Kidney tubule cell (primary cell): ENCODE results near the gene NPIPB2.
"Not testable (repeated sequence)": the region's sequence is repeated elsewhere in the genome, so short reads cannot be mapped to it uniquely, and the experiment has no call there.

ENCODE experiments used
- DNase-seq: peaks from one replicate; pipeline ENCODE4 v3.0.0-alpha.2; 2018; ENCODE audit warnings: low spot score

The NPIPB2 gene

GRCh38 chr16:11957591-11958395, 15.9 kb upstream of the NPIPB2 start:
- no peak for DNase-seq

GRCh38 chr16:11956558-11956957, 14.7 kb upstream of the NPIPB2 start:
- DNase-seq = no peak

GRCh38 chr16:11955713-11956123, 13.9 kb upstream of the NPIPB2 start:
- peak; percentile 91 for DNase-seq

DNA sequence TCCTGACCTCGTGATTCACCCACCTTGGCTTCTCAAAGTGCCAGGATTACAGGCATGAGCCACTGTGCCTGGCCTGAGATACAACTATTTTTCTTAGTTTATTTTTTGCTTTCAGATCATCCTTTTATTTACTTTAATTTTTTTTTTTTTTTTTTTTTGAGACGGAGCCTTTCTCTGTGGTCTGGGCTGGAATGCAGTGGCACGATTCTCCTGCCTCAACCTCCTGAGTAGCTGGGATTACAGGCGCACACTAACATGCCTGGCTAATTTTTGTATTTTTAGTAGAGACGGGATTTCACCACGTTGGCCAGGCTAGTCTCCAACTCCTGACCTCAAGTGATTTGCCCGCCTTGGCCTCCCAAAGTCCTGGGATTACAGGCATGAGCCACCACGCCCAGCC, 11.7 kb upstream of the NPIPB2 start:
- DNase-seq = not testable (repeated sequence)

- no peak for DNase-seq
Observed at GRCh38 chr16:11950388-11950787, 8.5 kb upstream of the NPIPB2 start.

DNA sequence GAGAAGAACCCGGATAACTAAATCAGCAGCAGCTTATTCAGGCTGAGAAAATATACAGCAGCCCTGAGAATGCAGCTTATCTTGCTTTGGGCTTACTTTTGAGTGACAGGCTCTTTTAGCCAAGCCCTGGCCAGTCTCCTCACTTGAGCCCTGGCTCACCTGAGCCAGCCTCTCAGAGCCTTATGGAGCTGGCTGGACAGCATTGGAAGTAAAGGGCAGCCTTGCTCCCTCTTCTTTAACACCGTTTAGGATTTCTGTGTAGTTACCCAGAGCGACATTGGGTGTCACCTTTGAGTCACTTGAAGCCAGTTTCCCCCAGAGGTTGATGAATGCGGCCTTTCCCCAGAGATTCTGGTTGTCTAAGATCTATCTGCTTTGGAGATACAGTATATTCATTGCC, 7.7 kb upstream of the NPIPB2 start:
- peak; percentile 62 for DNase-seq

DNA sequence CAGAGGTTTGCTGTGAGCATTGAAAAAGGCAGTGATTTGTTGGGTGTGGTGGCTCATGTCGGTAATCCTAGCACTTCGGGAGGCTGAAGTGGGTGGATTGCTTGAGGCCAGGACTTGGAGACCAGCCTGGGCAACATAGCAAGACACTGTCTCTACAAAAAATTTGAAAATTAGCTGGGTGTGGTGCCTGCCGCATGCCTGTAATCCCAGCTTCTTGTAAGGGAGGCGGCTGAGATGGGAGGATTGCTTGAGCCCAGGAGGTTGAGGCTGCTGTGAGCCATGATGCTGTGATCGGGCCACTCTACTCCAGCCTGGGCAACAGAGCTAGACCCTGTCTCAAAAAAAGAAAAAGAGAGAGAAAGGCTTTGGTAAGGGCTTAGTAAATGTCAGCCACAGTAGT, 7.0 kb upstream of the NPIPB2 start:
- no peak for DNase-seq

GRCh38 chr16:11946433-11946832, 4.6 kb upstream of the NPIPB2 start:
- peak; percentile 43 for DNase-seq

DNA sequence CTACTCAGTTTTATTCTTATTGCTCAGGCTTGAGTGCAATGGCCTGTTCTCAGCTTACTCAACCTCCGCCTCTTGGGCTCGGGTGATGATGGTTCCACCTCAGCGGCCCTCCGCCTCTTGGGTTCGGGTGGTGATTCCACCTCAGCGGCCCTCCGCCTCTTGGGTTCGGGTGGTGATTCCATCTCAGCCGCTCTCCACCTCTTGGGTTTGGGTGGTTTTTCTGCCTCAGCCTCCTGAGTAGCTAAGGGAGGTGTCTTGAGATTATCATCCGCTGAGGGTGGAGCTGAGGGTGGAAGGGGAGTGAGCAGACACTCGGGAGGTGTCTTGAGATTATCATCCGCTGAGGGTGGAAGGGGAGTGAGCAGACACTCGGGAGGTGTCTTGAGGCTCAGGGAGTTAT, 14.5 kb downstream of the NPIPB2 start:
- not testable (repeated sequence) for DNase-seq

DNA sequence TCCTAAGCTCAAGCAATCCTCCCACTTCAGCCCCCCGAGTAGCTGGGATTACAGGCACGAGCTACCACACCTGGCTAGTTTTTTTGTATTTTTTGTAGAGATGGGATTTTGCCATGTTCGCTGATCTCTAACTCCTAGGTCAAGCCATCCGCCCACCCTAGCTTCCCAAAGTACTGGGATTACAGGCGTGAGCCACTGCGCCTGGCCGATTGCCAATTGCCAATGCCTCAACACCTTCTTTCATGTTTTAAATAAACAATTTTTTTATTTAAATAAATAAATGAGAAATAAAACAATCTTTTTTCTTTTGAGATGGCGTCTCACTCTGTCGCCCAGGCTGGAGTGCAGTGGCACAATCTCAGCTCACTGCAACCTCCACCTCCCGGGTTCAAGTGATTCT, 17.8 kb downstream of the NPIPB2 start:
- not testable (repeated sequence) for DNase-seq

DNA sequence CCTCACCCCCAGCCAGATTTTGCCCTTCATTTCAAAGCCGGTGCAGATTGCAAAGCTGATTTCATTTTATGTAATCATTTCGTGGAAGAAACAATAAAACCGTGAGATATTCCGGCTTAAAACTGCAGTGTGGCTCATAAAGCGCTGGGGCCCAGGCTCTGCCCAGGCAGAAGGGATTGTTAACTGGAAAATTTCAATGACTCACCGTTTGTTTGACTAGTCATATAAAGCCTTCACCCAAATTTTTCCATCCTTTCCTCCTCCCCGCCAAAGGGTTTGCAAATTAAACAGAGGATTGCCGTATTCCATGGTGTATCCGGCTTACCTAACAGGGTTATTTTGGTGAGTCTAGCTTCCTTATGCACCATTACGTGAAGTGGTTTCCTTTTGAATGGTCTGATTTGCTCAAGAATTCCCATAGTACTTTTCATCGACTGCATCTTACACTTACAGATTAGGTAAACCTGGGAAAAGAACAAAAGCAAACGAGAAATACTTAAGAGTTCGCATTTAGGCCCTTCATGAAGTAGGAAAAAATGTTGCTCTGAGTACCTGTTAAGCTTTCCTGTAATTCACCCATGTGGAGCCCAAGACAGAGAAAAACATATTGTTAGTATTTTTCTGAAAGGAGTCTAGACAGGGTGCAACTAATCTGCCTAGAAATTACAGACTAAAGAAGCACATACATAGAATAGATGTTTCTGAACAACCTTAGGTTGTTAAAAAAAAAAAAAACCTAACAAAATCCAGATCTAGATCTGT, 25.1 kb downstream of the NPIPB2 start:
- peak; percentile 77 for DNase-seq

- peak; percentile 99 for DNase-seq
Observed at GRCh38 chr16:11915644-11916523, 26.0 kb downstream of the NPIPB2 start, which contains the start of gene GSPT1. GSPT1 (minus strand) TSS chr16:11915956; CDS start chr16:11915720, 236 bp downstream.

DNA sequence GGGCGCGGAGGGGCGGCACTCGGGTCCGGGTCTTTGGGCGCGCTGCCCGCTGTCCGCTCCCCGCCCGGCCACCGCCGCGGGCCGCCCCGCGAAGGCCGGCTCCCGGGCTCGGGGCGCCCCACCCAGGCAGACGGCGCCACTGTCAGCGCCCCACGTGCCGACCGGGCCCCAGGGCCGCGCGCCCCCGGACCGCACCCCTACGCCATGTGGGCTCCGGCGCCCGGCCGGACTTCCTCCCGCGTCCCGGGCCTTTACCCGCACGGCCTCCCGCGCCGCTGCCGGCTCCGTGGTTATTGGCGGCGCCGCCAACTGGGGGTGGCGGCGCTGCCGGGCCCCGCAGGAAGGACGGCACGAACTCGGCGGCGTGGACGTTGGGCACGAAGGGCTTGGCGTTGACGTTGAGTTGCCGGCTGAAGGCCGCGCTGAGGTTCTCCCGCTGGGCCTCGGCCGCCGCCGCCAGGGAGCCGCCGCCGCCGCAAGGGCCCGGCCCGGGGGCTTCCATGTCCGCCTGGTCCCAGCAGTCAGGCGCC, 26.7 kb downstream of the NPIPB2 start:
- DNase-seq = no peak

GRCh38 chr16:11914210-11915113, 27.4 kb downstream of the NPIPB2 start:
- peak; percentile 25 for DNase-seq

- peak; percentile 74 for DNase-seq
Observed at GRCh38 chr16:11913425-11914079, 28.3 kb downstream of the NPIPB2 start.

DNA sequence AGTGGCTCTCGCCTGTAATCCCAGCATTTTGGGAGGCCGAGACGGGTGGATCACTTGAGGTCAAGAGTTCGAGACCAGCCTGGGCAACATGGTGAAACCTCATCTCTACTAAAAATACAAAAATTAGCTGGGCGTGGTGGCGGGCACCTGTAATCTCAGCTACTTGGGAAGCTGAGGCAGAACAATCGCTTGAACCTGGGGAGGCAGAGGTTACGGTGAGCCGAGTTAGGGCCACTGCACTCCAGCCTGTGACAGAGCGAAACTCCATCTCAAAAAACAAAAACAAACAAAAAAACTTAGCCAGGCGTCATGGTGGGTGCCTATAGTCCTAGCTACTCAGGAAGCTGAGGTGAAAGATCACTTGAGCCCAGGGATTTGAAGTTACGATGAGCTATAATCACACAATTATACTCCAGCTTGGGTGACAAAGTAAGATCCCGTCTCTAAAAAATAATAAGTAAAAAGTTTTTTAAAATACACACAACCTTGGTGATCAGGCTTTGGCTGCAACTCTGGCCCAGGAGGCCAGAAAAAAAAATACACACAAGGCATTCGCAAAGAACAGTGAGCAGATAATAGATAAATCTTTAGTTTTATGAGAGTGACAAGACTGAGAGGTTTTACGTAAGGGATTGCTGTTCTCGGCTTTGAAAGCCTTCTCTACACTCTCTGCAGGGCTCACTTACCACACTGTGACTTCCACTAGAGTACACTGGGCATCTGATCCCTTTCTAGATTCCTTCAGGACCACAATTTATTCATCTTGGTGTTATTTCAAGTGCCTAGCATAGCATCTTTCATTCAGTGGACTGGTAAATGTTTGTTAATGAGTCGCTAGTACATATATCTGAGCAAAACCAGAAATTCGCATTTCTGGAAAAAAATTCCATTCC, 31.9 kb downstream of the NPIPB2 start:
- DNase-seq = no peak

DNA sequence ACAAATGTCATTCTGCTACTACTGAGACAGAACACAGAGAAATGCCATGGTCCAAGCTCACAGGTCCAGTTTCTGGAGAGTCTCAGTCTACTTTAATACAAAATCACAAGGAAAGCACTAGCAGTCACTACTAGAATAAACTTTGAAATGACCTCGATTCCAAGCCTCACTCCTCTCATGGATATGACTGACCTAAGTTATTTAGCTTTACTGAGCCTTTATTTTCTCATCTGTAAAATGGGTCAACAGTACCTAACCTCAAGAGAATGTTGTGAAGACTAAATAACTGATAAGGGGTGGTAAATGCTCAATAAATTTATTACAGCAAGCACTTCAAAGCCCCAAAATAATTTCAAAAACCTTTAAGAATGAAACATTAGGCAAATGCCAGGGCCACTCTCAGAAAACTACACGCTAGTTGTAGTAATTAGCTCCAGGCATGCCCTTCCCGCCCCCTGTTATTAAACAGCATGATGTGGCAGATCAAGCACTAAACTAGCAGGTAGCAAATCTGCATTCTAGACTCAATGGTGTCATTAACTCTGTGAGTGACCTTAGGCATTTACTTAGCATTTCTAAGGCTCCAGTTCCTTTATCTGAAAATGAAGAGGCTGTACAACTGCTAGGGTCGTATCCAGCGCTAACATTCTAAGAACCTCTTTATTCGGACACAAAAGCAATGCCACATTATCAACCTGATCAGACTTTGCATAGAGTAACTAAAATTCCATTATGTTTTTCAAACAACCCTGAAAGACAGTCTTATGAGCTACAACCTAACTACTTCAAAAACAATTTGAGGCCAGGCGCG, 34.5 kb downstream of the NPIPB2 start:
- no peak for DNase-seq

DNA sequence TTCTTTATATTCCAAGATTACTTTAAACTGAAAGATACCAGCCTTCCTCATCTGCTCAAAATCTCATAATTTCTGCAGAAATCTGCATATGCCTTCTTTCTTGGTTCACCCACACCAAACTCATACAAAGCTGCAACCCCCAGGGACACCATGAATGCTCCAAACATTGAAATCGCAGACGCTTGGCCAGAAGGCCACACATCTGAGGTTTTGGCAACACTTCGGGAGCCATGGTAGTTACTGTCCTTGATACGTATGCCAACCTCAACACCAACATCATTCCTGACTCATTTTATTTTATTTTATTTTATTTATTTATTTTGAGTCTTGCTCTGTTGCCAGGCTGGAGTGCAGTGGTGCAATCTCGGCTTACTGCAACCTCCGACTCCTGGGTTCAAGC, 37.9 kb downstream of the NPIPB2 start:
- no peak for DNase-seq
